GM21390 (cell line): Measurements from ENCODE around the gene COL6A3.
"Not testable (repeated sequence)": the region's sequence is repeated elsewhere in the genome, so short reads cannot be mapped to it uniquely, and the experiment has no call there.

ENCODE experiments used
- ATAC-seq: cut with Tn5 transposase; IDR thresholded peaks from one replicate; pipeline ENCODE4 v1.9.1; 2021; ENCODE audit not compliant: unreplicated experiment

Gene COL6A3

DNA sequence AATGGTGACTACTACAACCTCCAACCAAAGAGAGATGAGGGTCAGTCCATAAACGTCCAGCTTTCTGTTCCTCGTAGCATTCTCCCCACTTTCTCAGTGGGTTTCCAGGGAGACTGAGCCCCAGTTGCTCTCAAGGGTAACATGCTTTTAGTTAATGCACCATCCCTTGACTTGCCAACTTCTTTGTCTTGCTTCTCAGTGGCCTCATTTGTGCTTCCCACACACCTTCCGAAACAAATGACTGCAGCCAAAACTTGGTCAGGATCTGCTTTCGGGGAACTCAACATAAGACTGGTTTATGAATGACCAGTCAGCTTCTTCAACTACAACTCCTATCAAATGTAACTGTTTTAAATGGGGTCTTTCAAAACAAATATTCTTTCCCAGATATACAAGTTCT lies 94.1 kb downstream of the COL6A3 start:
- no peak for ATAC-seq

GRCh38 chr2:237319086-237319820 lies 94.7 kb downstream of the COL6A3 start:
- no peak for ATAC-seq

DNA sequence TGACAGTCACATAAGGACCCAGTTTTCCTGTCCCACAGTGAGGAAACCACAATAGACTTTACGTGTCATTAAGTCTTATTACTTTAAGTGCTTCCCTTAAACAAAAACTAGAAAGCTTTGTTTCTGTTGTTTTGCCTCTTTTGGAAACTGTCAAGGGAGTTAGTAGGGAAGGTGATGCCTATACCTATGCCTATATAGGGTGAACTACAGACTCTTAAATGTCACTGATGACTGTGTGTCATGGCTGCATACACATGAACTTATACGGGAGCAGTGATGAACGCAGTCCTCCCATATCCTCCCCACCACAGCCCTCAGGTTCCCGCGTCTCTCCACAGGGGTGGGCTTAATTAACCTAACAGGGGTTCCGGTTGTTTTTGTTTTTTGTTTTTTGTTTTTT lies 97.6 kb downstream of the COL6A3 start:
- ATAC-seq = no peak

DNA sequence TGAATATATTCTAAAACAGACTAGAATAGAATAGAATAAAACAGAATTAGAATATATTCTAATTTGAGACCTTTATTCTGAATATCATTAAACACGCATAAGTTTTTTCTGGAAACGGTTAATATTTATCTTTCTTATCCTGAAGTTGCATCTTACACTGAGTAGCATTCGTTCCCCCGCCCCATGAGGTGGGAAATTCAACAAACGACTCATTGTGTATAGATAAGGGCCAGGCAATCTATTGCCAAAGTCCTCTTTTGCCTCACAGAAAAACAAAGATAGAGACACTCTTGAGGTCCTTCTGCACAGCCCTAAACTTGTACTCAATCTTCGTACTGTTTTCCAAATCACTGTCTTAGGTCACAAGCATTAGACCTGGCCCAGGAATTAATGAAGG lies 98.1 kb downstream of the COL6A3 start:
- no peak for ATAC-seq

DNA sequence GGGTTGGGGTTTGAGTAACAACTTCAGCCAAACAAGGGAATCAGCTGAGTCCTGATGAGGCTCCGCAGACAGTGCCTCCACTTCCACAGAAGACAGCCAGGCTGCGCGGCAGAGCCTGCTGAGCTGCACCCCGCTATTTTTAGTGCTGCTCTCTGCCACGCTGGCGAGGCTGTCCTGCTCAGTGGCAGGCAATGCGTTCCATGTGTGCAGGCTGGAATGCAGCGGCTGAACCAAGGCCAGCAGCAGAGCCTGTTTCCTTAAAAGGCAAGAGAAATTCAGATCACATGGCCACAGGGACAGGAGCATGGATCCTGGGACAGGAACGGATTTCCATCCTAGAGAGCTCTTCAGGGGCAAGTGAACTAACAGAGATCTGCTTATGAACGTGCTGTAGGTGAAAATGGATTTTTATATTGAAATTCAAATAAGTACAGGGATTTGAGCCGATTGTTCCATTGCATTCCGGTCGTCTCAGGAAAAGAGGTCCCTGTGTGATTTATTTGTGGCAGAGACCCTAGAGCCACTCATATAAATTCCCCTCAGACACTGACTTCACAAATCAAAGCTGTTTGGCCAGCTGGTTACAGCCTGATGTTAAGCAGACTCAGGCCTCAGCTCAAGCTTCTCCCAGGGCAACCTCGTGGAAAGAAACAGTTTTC lies 98.7 kb downstream of the COL6A3 start:
- ATAC-seq = no peak

DNA sequence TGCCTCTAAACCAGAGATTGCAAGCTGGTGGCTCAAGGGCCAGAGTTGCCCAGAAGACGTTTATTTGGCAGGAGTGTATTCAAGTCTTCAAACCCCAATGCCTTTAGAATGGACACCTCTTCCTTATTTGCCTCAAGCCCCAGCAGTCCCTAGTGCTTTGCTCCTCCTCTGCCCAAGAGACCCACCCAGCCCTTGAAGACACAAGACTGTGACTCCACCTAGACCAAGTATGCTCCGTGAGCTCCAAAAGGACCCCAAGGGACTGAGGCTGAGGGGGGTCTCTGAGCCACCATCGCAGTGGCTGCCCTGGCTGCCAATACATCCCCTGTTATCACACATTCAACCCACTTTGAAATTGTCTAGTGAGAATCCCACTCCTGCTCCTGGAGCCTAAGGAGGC lies 99.3 kb downstream of the COL6A3 start:
- no peak for ATAC-seq

DNA sequence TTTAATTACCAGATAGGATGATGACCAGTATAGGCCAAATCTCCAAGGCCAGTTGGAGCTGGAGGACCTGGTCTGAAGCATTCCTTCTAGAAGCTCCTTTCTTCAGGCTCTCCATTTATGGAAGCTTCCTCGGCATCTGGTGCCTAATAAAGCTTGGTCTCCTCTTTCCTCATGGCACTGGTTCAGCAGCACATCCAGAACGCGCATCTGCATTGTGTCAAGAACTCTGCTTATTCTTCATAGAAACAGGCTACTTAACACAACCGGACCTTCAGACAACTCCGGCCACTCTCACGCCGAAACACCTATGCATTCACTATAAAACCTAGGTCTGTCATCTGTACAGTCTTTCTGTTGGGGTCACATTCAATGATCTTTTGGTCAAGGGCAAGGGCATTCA lies 99.8 kb downstream of the COL6A3 start:
- no peak for ATAC-seq

- ATAC-seq = no peak
These were observed 101.8 kb downstream of the COL6A3 start for GRCh38 chr2:237312021-237312755.

GRCh38 chr2:237310515-237311114 lies 103.3 kb downstream of the COL6A3 start:
- ATAC-seq = no peak

DNA sequence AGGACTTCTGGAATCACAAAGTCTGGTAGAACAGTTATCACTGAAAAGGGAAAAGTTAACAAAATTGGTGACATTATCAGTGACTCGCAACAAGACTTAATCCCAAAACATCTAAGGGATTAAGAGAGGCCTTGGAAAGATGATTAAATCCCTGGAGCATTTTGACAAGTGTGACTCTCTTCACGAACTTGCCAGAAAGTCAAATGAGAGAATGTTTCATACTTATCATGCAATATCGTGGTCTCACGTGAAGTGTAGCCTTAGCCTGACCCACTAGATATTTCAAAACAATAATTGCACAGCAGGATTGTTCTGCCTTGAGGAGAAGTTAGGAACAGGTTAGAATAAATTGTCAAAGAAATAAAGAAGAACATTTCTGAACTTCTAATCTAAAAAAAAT lies 104.5 kb downstream of the COL6A3 start:
- no peak for ATAC-seq

GRCh38 chr2:237309011-237309410 lies 105.0 kb downstream of the COL6A3 start:
- no peak for ATAC-seq

GRCh38 chr2:237307474-237307873 lies 106.5 kb downstream of the COL6A3 start:
- no peak for ATAC-seq

- no peak for ATAC-seq
These were observed 107.2 kb downstream of the COL6A3 start for GRCh38 chr2:237306787-237307170.

GRCh38 chr2:237306083-237306786 lies 107.7 kb downstream of the COL6A3 start:
- no peak for ATAC-seq

- no peak for ATAC-seq
These were observed 108.4 kb downstream of the COL6A3 start for GRCh38 chr2:237305579-237305978.

- ATAC-seq = no peak
These were observed 109.0 kb downstream of the COL6A3 start for GRCh38 chr2:237304763-237305514.

DNA sequence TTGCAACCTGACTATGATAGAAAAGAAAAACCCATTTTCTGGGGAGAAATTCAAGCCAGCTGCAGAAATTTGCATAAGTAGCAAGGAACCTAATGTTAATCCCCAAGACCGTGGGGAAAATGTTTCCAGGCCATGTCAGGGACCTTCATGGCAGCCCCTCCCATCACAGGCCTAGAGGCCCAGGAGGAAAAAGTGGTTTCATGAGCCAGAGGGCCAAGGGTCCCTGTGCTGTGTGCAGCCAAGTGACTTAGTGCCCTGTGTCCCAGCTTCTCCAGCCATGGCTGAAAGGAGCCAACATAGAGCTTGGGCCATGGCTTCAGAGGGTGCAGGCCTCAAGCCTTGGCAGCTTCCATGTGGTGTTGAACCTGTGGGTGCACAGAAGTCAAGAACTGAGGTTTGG lies 110.7 kb downstream of the COL6A3 start:
- not testable (repeated sequence) for ATAC-seq

GRCh38 chr2:237301595-237301994 lies 112.4 kb downstream of the COL6A3 start:
- ATAC-seq = no peak

DNA sequence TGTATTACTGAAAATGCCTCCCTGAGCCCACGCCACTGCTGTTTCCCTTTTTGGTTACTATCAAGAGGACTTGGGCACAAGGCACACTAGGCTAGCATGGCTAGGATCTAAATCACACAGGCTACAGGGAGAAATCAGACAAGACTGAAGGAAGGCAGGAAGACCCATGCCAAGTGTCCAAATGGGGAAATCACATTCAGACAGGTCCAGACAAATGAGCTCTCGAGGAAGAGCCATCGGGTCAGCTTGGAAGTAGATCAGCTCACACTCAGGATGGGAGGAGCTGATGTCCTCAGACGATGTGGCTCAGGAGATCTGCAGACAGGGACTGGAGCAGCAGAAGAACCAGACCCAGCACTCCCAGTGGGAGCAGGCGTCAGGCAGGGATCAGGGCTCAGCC lies 113.2 kb downstream of the COL6A3 start:
- ATAC-seq = no peak

- ATAC-seq = no peak
These were observed 114.1 kb downstream of the COL6A3 start for GRCh38 chr2:237299906-237300305.
